H1 (cell line): ENCODE measurements around the gene CACNB4. TPM values are rescaled to one million over a fixed set of nuclear protein-coding genes. Genes with fewer than 3 reads are reported as not detected.

Source experiments
- CTCF ChIA-PET: fragments of 300-600 bp; sonication (Branson Sonifier 250); formaldehyde crosslinking; loops from one replicate; lab custom pipeline; 2021; ENCODE audit not compliant: partially characterized antibody; lab: Charles Lee
- POLR2A ChIA-PET: fragments of 300-600 bp; sonication (Branson Sonifier 250); formaldehyde crosslinking; loops from one replicate; lab custom pipeline; 2021; ENCODE audit warnings: inconsistent platforms; ENCODE audit not compliant: partially characterized antibody; lab: Charles Lee
- DNase-seq, 2 experiments: peaks; one replicate each; pipeline versions ENCODE4 v3.0.0 to v3.0.0-alpha.2; 2010 to 2022; ENCODE audit warnings: low spot score in 2 of 2, low read depth in 1 of 2, mixed read lengths in 1 of 2
- FAIRE-seq: peaks from 2 replicates; lab custom pipeline; 2011; peaks lifted over from hg19 to GRCh38; lab: Jason Lieb, UNC
- H2AFZ ChIP-seq: 2 replicates; pipeline ENCODE4 v1.8.1; 2012; ENCODE audit warnings: low read length, inconsistent platforms
- H2AK5ac ChIP-seq: 2 replicates; pipeline ENCODE4 v1.6.1; 2013; ENCODE audit warnings: low read depth, low read length
- H2BK120ac ChIP-seq: replicated peaks from 2 replicates; pipeline ENCODE3; 2013; ENCODE audit warnings: low read depth, low read length, inconsistent platforms
- H2BK12ac ChIP-seq: 2 replicates; pipeline ENCODE4 v1.6.1; 2013; ENCODE audit warnings: low read depth, low read length
- H2BK15ac ChIP-seq: 2 replicates; pipeline ENCODE4 v1.6.1; 2013; ENCODE audit warnings: low read length
- H2BK20ac ChIP-seq: 2 replicates; pipeline ENCODE4 v1.6.1; 2013; ENCODE audit warnings: low read length
- H2BK5ac ChIP-seq: 2 replicates; pipeline ENCODE4 v1.6.1; 2013; ENCODE audit warnings: low read depth, low read length
- H3K14ac ChIP-seq: 2 replicates; pipeline ENCODE4 v1.6.1; 2013; ENCODE audit warnings: inconsistent platforms; ENCODE audit not compliant: insufficient read length
- H3K18ac ChIP-seq: 2 replicates; pipeline ENCODE4 v1.6.1; 2013; ENCODE audit warnings: low read length; ENCODE audit errors: extremely low read depth
- H3K23ac ChIP-seq: 2 replicates; pipeline ENCODE4 v1.6.1; 2013; ENCODE audit warnings: inconsistent platforms; ENCODE audit not compliant: insufficient read length
- H3K23me2 ChIP-seq: 2 replicates; pipeline ENCODE4 v1.6.1; 2013; ENCODE audit warnings: low read depth, low read length
- H3K27ac ChIP-seq: 2 replicates; pipeline ENCODE4 v1.6.1; 2011; ENCODE audit warnings: low read depth, low read length, inconsistent platforms
- H3K27me3 ChIP-seq, 4 experiments: replicated peaks in 1 of 4; 1 replicate in 1 of 4; 2 replicates in 3 of 4; pipeline versions ENCODE4 v1.6.1 to v1.8.1; 2011 to 2013; ENCODE audit warnings: low read length in 3 of 4, mild to moderate bottlenecking in 3 of 4, inconsistent platforms in 2 of 4, mixed read lengths in 2 of 4, moderate library complexity in 1 of 4; ENCODE audit not compliant: control insufficient read depth in 3 of 4, insufficient read depth in 3 of 4; ENCODE audit errors: extremely low read depth in 1 of 4
- H3K36me3 ChIP-seq, 4 experiments: 2 replicates each; pipeline versions ENCODE4 v1.6.1 to v1.8.1; 2011 to 2013; ENCODE audit warnings: mild to moderate bottlenecking in 4 of 4, low read length in 3 of 4, moderate library complexity in 2 of 4, control low read depth in 1 of 4, inconsistent platforms in 1 of 4; ENCODE audit not compliant: insufficient read depth in 4 of 4, control insufficient read depth in 2 of 4
- H3K4ac ChIP-seq: replicated peaks from 2 replicates; pipeline ENCODE3; 2013; ENCODE audit warnings: low read length, low read depth, mixed read lengths, inconsistent platforms; ENCODE audit not compliant: insufficient read length
- H3K4me1 ChIP-seq, 4 experiments: replicated peaks in 1 of 4; 1 replicate in 1 of 4; 2 replicates in 3 of 4; pipeline versions ENCODE4 v1.6.1 to v1.8.1; 2011 to 2013; ENCODE audit warnings: low read length in 3 of 4, inconsistent platforms in 2 of 4, mixed read lengths in 1 of 4; ENCODE audit not compliant: insufficient read depth in 4 of 4, control insufficient read depth in 3 of 4
- H3K4me2 ChIP-seq, 2 experiments: 2 replicates each; pipeline versions ENCODE4 v1.6.1 to v1.8.1; 2011 to 2013; ENCODE audit warnings: low read depth in 2 of 2, low read length in 2 of 2, control low read depth in 1 of 2, inconsistent platforms in 1 of 2, mild to moderate bottlenecking in 1 of 2; ENCODE audit not compliant: insufficient read depth in 1 of 2
- H3K4me3 ChIP-seq, 4 experiments: fragments of 200-600, 300-600 bp in 1 of 4; sonication (generic), shearing (Covaris generic), sonication (Bioruptor Twin) in 1 of 4; 2 replicates each; pipeline versions ENCODE4 v1.5.1 to v1.8.1; 2011 to 2016; ENCODE audit warnings: low read length in 4 of 4, low read depth in 3 of 4, control low read depth in 2 of 4, inconsistent platforms in 2 of 4, mild to moderate bottlenecking in 2 of 4, mixed read lengths in 1 of 4, moderate library complexity in 1 of 4; ENCODE audit not compliant: insufficient read depth in 2 of 4; ENCODE audit errors: extremely low read depth in 1 of 4
- H3K56ac ChIP-seq: replicated peaks from 2 replicates; pipeline ENCODE3; 2013; ENCODE audit warnings: low read depth, mild to moderate bottlenecking, mixed read lengths, low read length, inconsistent platforms; ENCODE audit not compliant: insufficient read length
- H3K79me1 ChIP-seq: 2 replicates; pipeline ENCODE4 v1.6.1; 2013; ENCODE audit warnings: low read depth, low read length, control low read depth
- H3K79me2 ChIP-seq, 2 experiments: 2 replicates each; pipeline versions ENCODE4 v1.6.1 to v1.8.1; 2012 to 2013; ENCODE audit warnings: low read length in 2 of 2, mild to moderate bottlenecking in 2 of 2, inconsistent platforms in 1 of 2; ENCODE audit not compliant: insufficient read depth in 2 of 2, control insufficient read depth in 1 of 2
- H3K9ac ChIP-seq, 4 experiments: replicated peaks in 1 of 4; 1 replicate in 1 of 4; 2 replicates in 3 of 4; pipeline versions ENCODE4 v1.6.1 to v1.8.1; 2011 to 2013; ENCODE audit warnings: low read depth in 3 of 4, low read length in 3 of 4, control low read depth in 2 of 4, mild to moderate bottlenecking in 2 of 4, moderate library complexity in 2 of 4, inconsistent platforms in 1 of 4; ENCODE audit errors: extremely low read depth in 1 of 4
- H3K9me3 ChIP-seq, 2 experiments: 2 replicates each; pipeline versions ENCODE4 v1.6.1 to v1.8.1; 2012 to 2013; ENCODE audit warnings: mild to moderate bottlenecking in 2 of 2, moderate library complexity in 2 of 2, control low read depth in 1 of 2, inconsistent platforms in 1 of 2, low read depth in 1 of 2, low read length in 1 of 2, mixed read lengths in 1 of 2; ENCODE audit not compliant: insufficient read depth in 2 of 2
- H4K20me1 ChIP-seq, 2 experiments: replicated peaks in 1 of 2; 2 replicates each; pipeline versions ENCODE3 to v1.8.1; 2011 to 2013; ENCODE audit warnings: inconsistent platforms in 2 of 2, low read length in 2 of 2, mild to moderate bottlenecking in 1 of 2; ENCODE audit not compliant: insufficient read depth in 2 of 2, control insufficient read depth in 1 of 2
- H4K5ac ChIP-seq: 2 replicates; pipeline ENCODE4 v1.6.1; 2013; ENCODE audit warnings: low read length, low read depth, mixed read lengths, inconsistent platforms; ENCODE audit not compliant: insufficient read length
- H4K8ac ChIP-seq: 2 replicates; pipeline ENCODE4 v1.8.0; 2013; ENCODE audit warnings: mild to moderate bottlenecking, moderate library complexity, low read length, inconsistent platforms; ENCODE audit not compliant: insufficient read depth; ENCODE audit errors: extremely low read depth
- H4K91ac ChIP-seq: replicated peaks from 2 replicates; pipeline ENCODE3; 2013; ENCODE audit warnings: low read length, mixed read lengths, inconsistent platforms; ENCODE audit not compliant: insufficient read length
- CHD2 ChIP-seq: IDR thresholded peaks from 2 replicates; pipeline ENCODE4 v1.6.1; 2012; ENCODE audit warnings: low read length, improper control_type of control experiment
- EZH2 ChIP-seq: fragments of 200-600 bp; sonication (generic); IDR thresholded peaks from 2 replicates; pipeline ENCODE4 v1.7.1; 2012; ENCODE audit warnings: low read depth, mild to moderate bottlenecking, moderate library complexity, low read length, inconsistent platforms; ENCODE audit not compliant: severe bottlenecking
- KDM4A ChIP-seq: IDR thresholded peaks from one replicate; pipeline ENCODE4 v1.7.1; 2012; ENCODE audit warnings: low read depth, mild to moderate bottlenecking, moderate library complexity, low read length, inconsistent platforms; ENCODE audit not compliant: severe bottlenecking
- RBBP5 ChIP-seq: IDR thresholded peaks from 2 replicates; pipeline ENCODE4 v1.7.1; 2012; ENCODE audit warnings: low read depth, mild to moderate bottlenecking, inconsistent platforms, low read length, moderate library complexity, borderline replicate concordance
- SAP30 ChIP-seq: fragments of 300-600 bp; sonication (generic); IDR thresholded peaks from 2 replicates; pipeline ENCODE4 v1.7.1; 2012; ENCODE audit warnings: low read length, moderate library complexity, mild to moderate bottlenecking, inconsistent platforms; ENCODE audit not compliant: insufficient read depth, insufficient replicate concordance
- TAF1 ChIP-seq: IDR thresholded peaks from 2 replicates; pipeline ENCODE4 v1.6.1; 2011; ENCODE audit warnings: mild to moderate bottlenecking, low read depth, low read length
- WGBS, 2 experiments: shearing (Covaris generic) in 1 of 2; methylation state at CpG; one replicate each; pipeline versions ENCODE4 v1.1.6 to v1.1.7; 2013 to 2015; ENCODE audit warnings: low lambda C conversion rate in 2 of 2, mixed read lengths in 2 of 2, inconsistent platforms in 1 of 2, low coverage in 1 of 2, missing lambda C conversion rate in 1 of 2; ENCODE audit not compliant: insufficient replicate concordance in 2 of 2, insufficient coverage in 1 of 2, insufficient read length in 1 of 2; ENCODE audit errors: extremely low coverage in 1 of 2, missing lambda C conversion rate in 1 of 2; 5-methylcytosine and 5-hydroxymethylcytosine counted together
- polyA plus RNA-seq, 7 experiments: library from polyadenylated mRNA; depleted of rRNA in 3 of 7; stranded (reverse) in 5 of 7; unstranded in 2 of 7; fragments of >200 nt in 5 of 7; fragments of 200-250 nt in 2 of 7; gene quantifications; 1 replicate in 5 of 7; 2 replicates in 1 of 7; 4 replicates in 1 of 7; pipeline versions ENCODE4 v1.2.1 to v1.2.3, GENCODE V29; 2011 to 2013; ENCODE audit warnings: missing spikeins in 2 of 7, mixed read lengths in 2 of 7
- total RNA-seq: library from RNA; stranded (reverse); fragmentation: NEBNext Ultra II Directional; extraction: Animal tissue kit (Norgen Biotek cat#: 25700); gene quantifications from 2 replicates; pipeline ENCODE4 v1.2.1, GENCODE V29; 2021
- TF ChIP-seq, protein P1 (sequence below): IDR thresholded peaks from 2 replicates; pipeline ENCODE4 v1.6.1; 2012; ENCODE audit warnings: inconsistent platforms

CACNB4 gene
- total and polyA plus RNA-seq, 2 of the 8 experiments (the other 6 are each of a cell fraction or from before 2014, with no cell fraction given), result 2.0 to 4.0 TPM

DNA sequence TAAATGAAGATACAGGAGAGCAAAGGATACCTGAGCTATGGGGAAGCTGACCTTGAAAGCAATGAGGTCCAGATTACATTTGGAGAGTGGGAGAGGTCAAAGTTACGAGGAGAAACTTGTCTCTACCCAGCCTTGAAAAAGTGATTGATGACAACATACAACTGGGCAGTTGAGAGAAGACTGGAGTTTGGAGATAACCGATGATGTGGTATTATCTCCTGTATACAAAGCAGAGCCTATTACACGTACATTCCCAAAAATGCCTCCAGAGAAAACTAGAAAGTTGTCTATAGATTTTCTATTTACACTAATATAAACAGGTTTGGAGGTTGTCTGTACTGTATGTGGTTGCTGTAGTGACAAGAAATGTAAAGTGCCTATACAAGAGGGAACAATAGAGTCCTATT is 299.0 kb downstream of the CACNB4 start:
- Histone ChIP-seq H2BK12ac (no peak overlapping the region), H2BK5ac (no peak overlapping the region), H3K4me1 (no peaks in the 10 kb centered on the region), H3K27me3 (no peaks in the 10 kb centered on the region), H2BK15ac (no peak overlapping the region), H3K4me3 (no peak overlapping the region), H2BK20ac (no peak overlapping the region), H4K5ac (no peak overlapping the region), H3K56ac (no peak overlapping the region), H2AK5ac (no peak overlapping the region), H3K9ac (no peak overlapping the region), H3K79me1 (no peaks in the 10 kb centered on the region), H4K91ac (no peak overlapping the region), H3K27ac (no peak overlapping the region), H4K20me1 (peaks cover 1 to 4% of the 10 kb centered on the region in 2 experiments), H3K79me2 (no peaks in the 10 kb centered on the region), H2AFZ (no peak overlapping the region), H3K36me3 (peaks cover 0 to 33% (median 6%) of the 10 kb centered on the region in 4 experiments; a peak in 4 of 8 replicates), H3K18ac (no peak overlapping the region), H3K23me2 (no peaks in the 10 kb centered on the region), H3K4ac (no peak overlapping the region), H3K9me3 (no peaks in the 10 kb centered on the region), H3K23ac (no peak overlapping the region), H2BK120ac (no peak overlapping the region), H4K8ac (no peak overlapping the region), H3K4me2 (no peak overlapping the region), H3K14ac (no peak overlapping the region)
- DNase-seq, result no peak
- no peak for FAIRE-seq
- CTCF ChIA-PET, result interaction anchor here (0.7 to 1.4 kb wide), 2 partner anchors 9 to 192 kb away, joined by 5 read pairs; no protein-coding TSS in a partner anchor
- 84% methylated on average over 3 of the region's 3 CpGs; no CpG with 5 or more reads in 1 of the 2 experiments for WGBS, 2 experiments
- POLR2A ChIA-PET, result interaction anchor here (0.6 to 1.4 kb wide), 2 partner anchors 11 to 603 kb away, joined by 3 to 7 read pairs; no protein-coding TSS in a partner anchor
- TF ChIP-seq, protein P1, sequence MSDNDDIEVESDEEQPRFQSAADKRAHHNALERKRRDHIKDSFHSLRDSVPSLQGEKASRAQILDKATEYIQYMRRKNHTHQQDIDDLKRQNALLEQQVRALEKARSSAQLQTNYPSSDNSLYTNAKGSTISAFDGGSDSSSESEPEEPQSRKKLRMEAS, result no peak
- TF ChIP-seq SAP30, result no peak
- TF ChIP-seq KDM4A, result no peak
- TF ChIP-seq CHD2, result no peak
- no peak for TF ChIP-seq EZH2
- TF ChIP-seq TAF1, result no peak
- TF ChIP-seq RBBP5, result no peak
